K562 (cell line): ENCODE measurements around the gene CPED1. TPM values are rescaled to one million over a fixed set of nuclear protein-coding genes. Genes with fewer than 3 reads are reported as not detected.
A peak's percentile ranks its signal among the peaks of the same experiment; 100 is the strongest.

Experiments used
- CEBPB ChIP-seq: fragments of 450-650 bp; IDR thresholded peaks from 2 replicates; pipeline ENCODE4 v1.6.1; 2016; ENCODE audit warnings: missing genetic modification characterization, missing compliant biosample characterization
- CREBBP ChIP-seq: IDR thresholded peaks from one replicate; pipeline ENCODE4 v1.6.1; 2012; ENCODE audit warnings: low read depth, mild to moderate bottlenecking, control low read depth, inconsistent platforms, low read length
- FOXM1 ChIP-seq, 2 experiments: fragments of 450-650 bp in 1 of 2; sonication (generic) in 1 of 2; formaldehyde crosslinking in 1 of 2; IDR thresholded peaks; 2 replicates each; pipeline versions ENCODE4 v1.6.1 to v1.9.0; 2017 to 2022; ENCODE audit warnings: low read depth in 2 of 2, mild to moderate bottlenecking in 2 of 2, missing genetic modification reagents in 1 of 2, moderate library complexity in 1 of 2
- GABPA ChIP-seq: fragments of 200-800 bp; sonication (Bioruptor generic); conservative IDR thresholded peaks from 2 replicates; pipeline ENCODE4 v1.6.1; 2016; ENCODE audit warnings: low read depth, missing genetic modification characterization, missing compliant biosample characterization
- GABPB1 ChIP-seq: sonication (generic); formaldehyde crosslinking; IDR thresholded peaks from 2 replicates; pipeline ENCODE4 v1.8.0; 2022; ENCODE audit warnings: mild to moderate bottlenecking, missing genetic modification reagents
- GATAD2A ChIP-seq: fragments of 450-650 bp; IDR thresholded peaks from 2 replicates; pipeline ENCODE4 v1.6.1; 2017
- KDM1A ChIP-seq, 2 experiments: fragments of 450-650 bp; IDR thresholded peaks; 2 replicates each; pipeline ENCODE4 v1.6.1; 2016; ENCODE audit warnings: mild to moderate bottlenecking in 2 of 2
- MAZ ChIP-seq, 2 experiments: fragments of 450-650 bp in 1 of 2; sonication (generic) in 1 of 2; formaldehyde crosslinking; IDR thresholded peaks in 1 of 2; conservative IDR thresholded peaks in 1 of 2; 2 replicates each; pipeline versions ENCODE4 v1.4.0 to v1.5.0; 2020; ENCODE audit warnings: mild to moderate bottlenecking in 1 of 2, missing genetic modification reagents in 1 of 2
- MEF2D ChIP-seq: conservative IDR thresholded peaks from 2 replicates; pipeline ENCODE4 v1.6.1; 2016; ENCODE audit warnings: low read depth, missing genetic modification characterization, missing compliant biosample characterization
- MYC ChIP-seq, 2 experiments: fragments of 250-450 bp in 1 of 2; sonication (Bioruptor Pico) in 1 of 2; IDR thresholded peaks; 2 replicates each; pipeline versions ENCODE4 v1.5.1 to v1.6.1; 2012 to 2021; ENCODE audit warnings: low read depth in 2 of 2, borderline replicate concordance in 1 of 2, improper control_type of control experiment in 1 of 2, low read length in 1 of 2, mild to moderate bottlenecking in 1 of 2, moderate library complexity in 1 of 2
- NR3C1 ChIP-seq: sonication (generic); formaldehyde crosslinking; IDR thresholded peaks from 2 replicates; pipeline ENCODE4 v1.8.1; 2022; ENCODE audit warnings: missing genetic modification reagents
- PML ChIP-seq: IDR thresholded peaks from 2 replicates; pipeline ENCODE4 v1.6.1; 2012; ENCODE audit warnings: low read length, inconsistent platforms
- RBM22 ChIP-seq: fragments of 200-400 bp; formaldehyde crosslinking; IDR thresholded peaks from 2 replicates; pipeline ENCODE4 v1.6.1; 2018; ENCODE audit warnings: low read length, low read depth; ENCODE audit not compliant: poor library complexity, severe bottlenecking
- SAFB2 ChIP-seq: fragments of 200-400 bp; formaldehyde crosslinking; IDR thresholded peaks from 2 replicates; pipeline ENCODE4 v1.6.1; 2018; ENCODE audit warnings: borderline replicate concordance, low read length, low read depth, moderate library complexity; ENCODE audit not compliant: severe bottlenecking
- SIRT6 ChIP-seq: IDR thresholded peaks from one replicate; pipeline ENCODE4 v1.6.1; 2012; ENCODE audit warnings: low read depth, mild to moderate bottlenecking, control low read depth, inconsistent platforms, low read length, moderate library complexity
- SPI1 ChIP-seq: IDR thresholded peaks from 2 replicates; pipeline ENCODE4 v1.6.1; 2011; ENCODE audit warnings: low read depth, low read length, control low read depth, borderline replicate concordance
- ZNF140 ChIP-seq: fragments of 250-450 bp; sonication (Bioruptor Pico); IDR thresholded peaks from 2 replicates; pipeline ENCODE4 v1.8.0; 2021; ENCODE audit warnings: moderate library complexity, mild to moderate bottlenecking, inconsistent platforms
- ZNF197 ChIP-seq: fragments of 200-800 bp; sonication (Bioruptor generic); IDR thresholded peaks from 2 replicates; pipeline ENCODE4 v1.6.1; 2016; ENCODE audit warnings: low read depth, missing genetic modification characterization, missing compliant biosample characterization
- ZNF239 ChIP-seq: fragments of 250-450 bp; sonication (Bioruptor Pico); IDR thresholded peaks from 2 replicates; pipeline ENCODE4 v1.4.0; 2020; ENCODE audit warnings: mild to moderate bottlenecking
- ZNF445 ChIP-seq: fragments of 250-450 bp; sonication (Bioruptor Pico); IDR thresholded peaks from 2 replicates; pipeline ENCODE4 v1.4.0; 2020; ENCODE audit warnings: low read depth, mild to moderate bottlenecking, moderate library complexity
- ZNF589 ChIP-seq: fragments of 200-800 bp; sonication (Bioruptor generic); IDR thresholded peaks from 2 replicates; pipeline ENCODE4 v1.6.1; 2016; ENCODE audit warnings: low read depth, missing genetic modification characterization, missing compliant biosample characterization
- polyA plus RNA-seq, 8 experiments: library from polyadenylated mRNA; depleted of rRNA in 4 of 8; stranded (reverse) in 5 of 8; unstranded in 3 of 8; fragments of >200 nt; fragmentation: Nextera tagmentation in 2 of 8; fragmentation: Illumina TruSeq in 1 of 8; extraction: Ambion mirVana in 2 of 8; extraction: Trizol in 1 of 8; gene quantifications; 2 replicates each; pipeline versions ENCODE4 v1.2.1 to v1.2.3, GENCODE V29; 2011 to 2014; ENCODE audit warnings: inconsistent platforms in 1 of 8, missing spikeins in 1 of 8
- total RNA-seq, 7 experiments: library from RNA; depleted of rRNA in 6 of 7; stranded (reverse); fragments of >200 nt in 6 of 7; fragmentation: Illumina TruSeq in 2 of 7; extraction: Trizol in 2 of 7; gene quantifications; 2 replicates each; pipeline versions ENCODE4 v1.2.1 to v1.2.3, GENCODE V29; 2011 to 2021; ENCODE audit warnings: low replicate concordance in 1 of 7
- TF ChIP-seq, protein P1 (sequence below): fragments of 250-450 bp; sonication (Bioruptor Pico); IDR thresholded peaks from 2 replicates; pipeline ENCODE4 v1.5.1; 2021; ENCODE audit warnings: mild to moderate bottlenecking
- TF ChIP-seq, protein P2 (sequence below): fragments of 250-450 bp; sonication (Bioruptor Pico); IDR thresholded peaks from 2 replicates; pipeline ENCODE4 v1.8.0; 2022; ENCODE audit warnings: moderate library complexity, mild to moderate bottlenecking, inconsistent platforms
- TF ChIP-seq, protein P3 (sequence below): fragments of 250-450 bp; sonication (Bioruptor Pico); IDR thresholded peaks from 2 replicates; pipeline ENCODE4 v1.4.0; 2020; ENCODE audit warnings: mild to moderate bottlenecking

The CPED1 gene
- total and polyA plus RNA-seq, 9 of the 15 experiments (the other 6 are each of a cell fraction or from before 2014, with no cell fraction given), result 195 to 393 (median 290) TPM

DNA sequence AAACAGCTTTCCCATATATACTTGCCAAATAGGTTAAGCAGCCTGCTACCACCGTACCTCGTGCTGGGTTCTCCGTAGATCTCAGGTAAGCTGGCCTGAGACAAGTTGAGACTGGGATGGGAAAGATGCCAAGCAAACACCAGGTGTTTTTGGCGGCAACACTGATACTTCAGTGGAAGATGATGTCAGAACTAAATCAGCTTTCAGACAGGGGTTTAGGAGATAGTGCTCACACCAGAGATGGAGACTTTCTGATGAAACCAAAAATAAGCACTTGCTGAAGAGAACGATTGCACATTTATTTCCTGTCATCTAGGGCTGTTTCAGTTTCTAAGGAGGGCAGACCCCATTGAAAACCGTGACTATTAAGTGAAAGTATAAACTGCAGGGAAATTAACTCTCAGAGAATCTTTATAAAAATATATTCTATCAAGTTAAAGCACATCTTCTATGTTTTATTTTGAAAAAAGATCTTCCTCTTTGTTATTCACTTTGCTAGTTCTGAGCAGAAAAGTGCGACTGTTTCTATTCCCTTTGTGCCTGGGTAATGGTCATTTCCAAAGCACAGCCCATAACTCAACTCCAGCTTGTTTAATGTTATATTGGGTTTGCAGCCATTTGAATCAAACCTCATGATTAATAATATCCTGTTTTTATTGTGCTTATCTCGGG lies 149.9 kb downstream of the CPED1 start (continued):
- peak in 1 of 2 experiments; percentile 24; a peak in 1 of 4 replicates for TF ChIP-seq MAZ (CRISPR knock-in tag; conservative IDR thresholded peaks at IDR 0.05 in 1 of 2, IDR thresholded peaks at IDR 0.05 in 1 of 2)
- TF ChIP-seq NR3C1 (CRISPR knock-in tag), result no peak
- TF ChIP-seq SAFB2, result no peak
- peak; percentile 35; the same call in 1 of the 2 replicates for TF ChIP-seq MYC (IDR thresholded peaks at IDR 0.05; ENCODE audit: low read depth, low read length)
- no peak; the same call in 1 of the 2 replicates for TF ChIP-seq MYC (CRISPR knock-in tag; IDR thresholded peaks at IDR 0.05; ENCODE audit: borderline replicate concordance, low read depth)
- no peak for TF ChIP-seq GATAD2A
- TF ChIP-seq PML, result no peak; the same call in 1 of the 2 replicates
- TF ChIP-seq ZNF445 (CRISPR knock-in tag), result no peak
- TF ChIP-seq, protein P1, sequence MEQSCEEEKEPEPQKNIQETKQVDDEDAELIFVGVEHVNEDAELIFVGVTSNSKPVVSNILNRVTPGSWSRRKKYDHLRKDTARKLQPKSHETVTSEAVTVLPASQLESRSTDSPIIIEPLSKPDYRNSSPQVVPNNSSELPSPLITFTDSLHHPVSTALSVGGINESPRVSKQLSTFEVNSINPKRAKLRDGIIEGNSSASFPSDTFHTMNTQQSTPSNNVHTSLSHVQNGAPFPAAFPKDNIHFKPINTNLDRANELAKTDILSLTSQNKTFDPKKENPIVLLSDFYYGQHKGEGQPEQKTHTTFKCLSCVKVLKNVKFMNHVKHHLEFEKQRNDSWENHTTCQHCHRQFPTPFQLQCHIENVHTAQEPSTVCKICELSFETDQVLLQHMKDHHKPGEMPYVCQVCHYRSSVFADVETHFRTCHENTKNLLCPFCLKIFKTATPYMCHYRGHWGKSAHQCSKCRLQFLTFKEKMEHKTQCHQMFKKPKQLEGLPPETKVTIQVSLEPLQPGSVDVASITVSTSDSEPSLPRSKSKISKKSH, result no peak
- peak; percentile 94 for TF ChIP-seq ZNF589
- TF ChIP-seq GABPA (tag), result peak; percentile 45; the same call in 1 of the 2 replicates
- peak; percentile 50; the same call in 1 of the 2 replicates for TF ChIP-seq MEF2D
- no peak for TF ChIP-seq GABPB1 (CRISPR knock-in tag)
- TF ChIP-seq, protein P2, sequence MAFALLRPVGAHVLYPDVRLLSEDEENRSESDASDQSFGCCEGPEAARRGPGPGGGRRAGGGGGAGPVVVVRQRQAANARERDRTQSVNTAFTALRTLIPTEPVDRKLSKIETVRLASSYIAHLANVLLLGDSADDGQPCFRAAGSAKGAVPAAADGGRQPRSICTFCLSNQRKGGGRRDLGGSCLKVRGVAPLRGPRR (CRISPR knock-in tag), result no peak
- peak; percentile 11; the same call in 1 of the 2 replicates for TF ChIP-seq FOXM1 (IDR thresholded peaks at IDR 0.05; ENCODE audit: low read depth)
- TF ChIP-seq FOXM1 (CRISPR knock-in tag; IDR thresholded peaks at IDR 0.05; ENCODE audit: low read depth), result no peak
- TF ChIP-seq ZNF197, result no peak
- TF ChIP-seq CEBPB, result peak; percentile 26; the same call in 1 of the 2 replicates
- no peak for TF ChIP-seq KDM1A (IDR thresholded peaks at IDR 0.05)
- TF ChIP-seq ZNF140 (CRISPR knock-in tag), result no peak
- TF ChIP-seq, protein P3, sequence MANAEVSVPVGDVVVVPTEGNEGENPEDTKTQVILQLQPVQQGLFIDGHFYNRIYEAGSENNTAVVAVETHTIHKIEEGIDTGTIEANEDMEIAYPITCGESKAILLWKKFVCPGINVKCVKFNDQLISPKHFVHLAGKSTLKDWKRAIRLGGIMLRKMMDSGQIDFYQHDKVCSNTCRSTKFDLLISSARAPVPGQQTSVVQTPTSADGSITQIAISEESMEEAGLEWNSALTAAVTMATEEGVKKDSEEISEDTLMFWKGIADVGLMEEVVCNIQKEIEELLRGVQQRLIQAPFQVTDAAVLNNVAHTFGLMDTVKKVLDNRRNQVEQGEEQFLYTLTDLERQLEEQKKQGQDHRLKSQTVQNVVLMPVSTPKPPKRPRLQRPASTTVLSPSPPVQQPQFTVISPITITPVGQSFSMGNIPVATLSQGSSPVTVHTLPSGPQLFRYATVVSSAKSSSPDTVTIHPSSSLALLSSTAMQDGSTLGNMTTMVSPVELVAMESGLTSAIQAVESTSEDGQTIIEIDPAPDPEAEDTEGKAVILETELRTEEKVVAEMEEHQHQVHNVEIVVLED, result 0 out of 2 replicates have a peak, but pooled peaks have one; percentile 25
- TF ChIP-seq SPI1, result no peak
- TF ChIP-seq ZNF239, result peak; percentile 72
- no peak for TF ChIP-seq CREBBP
- TF ChIP-seq SIRT6, result no peak
- TF ChIP-seq RBM22, result peak; percentile 49
